Measurements from ENCODE around the gene TENM4. TPM values are rescaled to one million over a fixed set of nuclear protein-coding genes. Genes with fewer than 3 reads are reported as not detected.

TENM4 gene
- total RNA-seq, 1 experiment from 2014 or later = 0.39 TPM

- ATAC-seq = no peak
- Histone ChIP-seq H3K27me3 (ENCODE audit: control insufficient read depth, insufficient read depth, low read length) (peaks cover 7% of the 10 kb centered on the region; the same call in 1 of the 2 replicates), H3K4me3 (ENCODE audit: low read depth in 2 of 2, low read length in 2 of 2) (no peak overlapping the region), H3K4me1 (ENCODE audit: control insufficient read depth, insufficient read depth, low read length) (no peaks in the 10 kb centered on the region), H3K9me3 (ENCODE audit: control insufficient read depth, insufficient read depth, low read depth, low read length) (no peaks in the 10 kb centered on the region), H3K27ac (ENCODE audit: low read length) (no peak overlapping the region), H3K36me3 (ENCODE audit: control insufficient read depth, insufficient read depth, low read length) (no peaks in the 10 kb centered on the region)
- BruUV-seq (replicated peaks) = no TSS peak
- intact Hi-C loops (cut with micrococcal nuclease; ENCODE audit: unreplicated experiment) = no loop called here
- ChIA-PET POLR2A (no interaction called here), CTCF (no interaction called here)
- in situ Hi-C loops (cut with HindIII; ENCODE audit: low pct_unique_long_range_greater_than_20kb, low sequenced_read_pairs) = no loop called here
- no peak for TF ChIP-seq TCF7L2 (IDR thresholded peaks at IDR 0.05; ENCODE audit: low read depth, low read length)
- no peak for TF ChIP-seq REST (IDR thresholded peaks at IDR 0.05; ENCODE audit: insufficient read depth in 1 of 2, low read depth in 2 of 2, low read length in 1 of 2)
- no peak for TF ChIP-seq POLR2AphosphoS5 (IDR thresholded peaks at IDR 0.05; ENCODE audit: low read depth, low read length)
- no peak for TF ChIP-seq CTCF (IDR thresholded peaks at IDR 0.05)
- TF ChIP-seq SIN3A (IDR thresholded peaks at IDR 0.05; ENCODE audit: borderline replicate concordance, insufficient read depth, low read depth, low read length) = no peak
- peak; percentile 2 for DNase-seq (ENCODE audit: low read depth, low spot score)
These were observed 119.6 kb downstream of the TENM4 start for GRCh38 chr11:79321263-79321662.

- ATAC-seq (no peak), DNase-seq (ENCODE audit: low read depth, low spot score) (no peak)
- peaks cover 6% of the 10 kb centered on the region; the same call in 1 of the 2 replicates for H3K27me3 ChIP-seq (ENCODE audit: control insufficient read depth, insufficient read depth, low read length)
- H3K36me3 ChIP-seq (ENCODE audit: control insufficient read depth, insufficient read depth, low read length) = no peaks in the 10 kb centered on the region
- H3K27ac ChIP-seq (ENCODE audit: low read length) = no peak overlapping the region
- H3K4me3 ChIP-seq (ENCODE audit: low read depth in 2 of 2, low read length in 2 of 2) = no peak overlapping the region
- TF ChIP-seq CTCF (IDR thresholded peaks at IDR 0.05) = no peak
- TF ChIP-seq TCF7L2 (IDR thresholded peaks at IDR 0.05; ENCODE audit: low read depth, low read length) = no peak
- TF ChIP-seq REST (IDR thresholded peaks at IDR 0.05; ENCODE audit: insufficient read depth in 1 of 2, low read depth in 2 of 2, low read length in 1 of 2) = peak; percentile 81 to 89
- POLR2A ChIA-PET = no interaction called here
- intact Hi-C loops (cut with micrococcal nuclease; ENCODE audit: unreplicated experiment) = no loop called here
- H3K9me3 ChIP-seq (ENCODE audit: control insufficient read depth, insufficient read depth, low read depth, low read length) = no peaks in the 10 kb centered on the region
- in situ Hi-C loops (cut with HindIII; ENCODE audit: low pct_unique_long_range_greater_than_20kb, low sequenced_read_pairs) = no loop called here
- no peaks in the 10 kb centered on the region for H3K4me1 ChIP-seq (ENCODE audit: control insufficient read depth, insufficient read depth, low read length)
- BruUV-seq (replicated peaks) = no TSS peak
- CTCF ChIA-PET = no interaction called here
These were observed 125.7 kb downstream of the TENM4 start for GRCh38 chr11:79314906-79315689.
